GM10266 (cell line): ENCODE data around the gene ZNF429.
"Not testable (repeated sequence)": the region's sequence is repeated elsewhere in the genome, so short reads cannot be mapped to it uniquely, and the experiment has no call there.

Experiments used
- DNase-seq: peaks from one replicate; pipeline ENCODE4 v3.0.0; 2012; ENCODE audit errors: extremely low spot score
- CTCF ChIP-seq: IDR thresholded peaks from 2 replicates; pipeline ENCODE4 v1.5.1; 2012; ENCODE audit warnings: mild to moderate bottlenecking, low read depth; ENCODE audit not compliant: control insufficient read depth, insufficient read depth; ENCODE audit errors: missing control alignments

ZNF429 gene

GRCh38 chr19:21519488-21519887, 14.1 kb downstream of the ZNF429 start:
- no peak for DNase-seq
- no peak for TF ChIP-seq CTCF

GRCh38 chr19:21532904-21533303, 27.5 kb downstream of the ZNF429 start:
- TF ChIP-seq CTCF, result no peak
- no peak for DNase-seq

- DNase-seq, result not testable (repeated sequence)
These were observed 31.4 kb downstream of the ZNF429 start for GRCh38 chr19:21536741-21537290.

GRCh38 chr19:21559444-21559843, 54.0 kb downstream of the ZNF429 start:
- TF ChIP-seq CTCF, result no peak
- DNase-seq, result no peak

GRCh38 chr19:21564406-21564805, 59.0 kb downstream of the ZNF429 start:
- no peak for DNase-seq
- no peak for TF ChIP-seq CTCF

GRCh38 chr19:21566073-21566472, 60.7 kb downstream of the ZNF429 start:
- DNase-seq, result no peak
- no peak for TF ChIP-seq CTCF

- not testable (repeated sequence) for DNase-seq
These were observed 62.4 kb downstream of the ZNF429 start for GRCh38 chr19:21567806-21568205.

- TF ChIP-seq CTCF, result no peak
- no peak for DNase-seq
These were observed 63.6 kb downstream of the ZNF429 start for GRCh38 chr19:21568816-21569493.
